K562 (cell line): ENCODE results near the gene YTHDC1. TPM values are rescaled to one million over a fixed set of nuclear protein-coding genes. Genes with fewer than 3 reads are reported as not detected.

Experiments
- EGR1 ChIP-seq: fragments of 450-650 bp; conservative IDR thresholded peaks from 2 replicates; pipeline ENCODE4 v1.6.1; 2017; ENCODE audit warnings: mild to moderate bottlenecking
- polyA plus RNA-seq, 8 experiments: library from polyadenylated mRNA; depleted of rRNA in 4 of 8; stranded (reverse) in 5 of 8; unstranded in 3 of 8; fragments of >200 nt; fragmentation: Nextera tagmentation in 2 of 8; fragmentation: Illumina TruSeq in 1 of 8; extraction: Ambion mirVana in 2 of 8; extraction: Trizol in 1 of 8; gene quantifications; 2 replicates each; pipeline versions ENCODE4 v1.2.1 to v1.2.3, GENCODE V29; 2011 to 2014; ENCODE audit warnings: inconsistent platforms in 1 of 8, missing spikeins in 1 of 8
- total RNA-seq, 7 experiments: library from RNA; depleted of rRNA in 6 of 7; stranded (reverse); fragments of >200 nt in 6 of 7; fragmentation: Illumina TruSeq in 2 of 7; extraction: Trizol in 2 of 7; gene quantifications; 2 replicates each; pipeline versions ENCODE4 v1.2.1 to v1.2.3, GENCODE V29; 2011 to 2021; ENCODE audit warnings: low replicate concordance in 1 of 7
- TF ChIP-seq, protein P1 (sequence below): sonication (generic); formaldehyde crosslinking; IDR thresholded peaks from 2 replicates; pipeline ENCODE4 v1.8.0; 2022; ENCODE audit warnings: mild to moderate bottlenecking, low read depth, missing genetic modification reagents
- TF ChIP-seq, protein P2 (sequence below): fragments of 450-650 bp; formaldehyde crosslinking; IDR thresholded peaks from 2 replicates; pipeline ENCODE4 v1.4.0; 2022; ENCODE audit warnings: missing genetic modification characterization
- TF ChIP-seq, protein P3 (sequence below), 2 experiments: fragments of 450-650 bp; IDR thresholded peaks; 2 replicates each; pipeline ENCODE4 v1.6.1; 2016
- TF ChIP-seq, protein P4 (sequence below): sonication (generic); formaldehyde crosslinking; IDR thresholded peaks from 2 replicates; pipeline ENCODE4 v1.8.0; 2022; ENCODE audit warnings: missing genetic modification reagents, mild to moderate bottlenecking, borderline replicate concordance

YTHDC1 gene
- total and polyA plus RNA-seq, 9 of the 15 experiments (the other 6 are each of a cell fraction or from before 2014, with no cell fraction given), result 9.8 to 65.4 (median 51.7) TPM

DNA sequence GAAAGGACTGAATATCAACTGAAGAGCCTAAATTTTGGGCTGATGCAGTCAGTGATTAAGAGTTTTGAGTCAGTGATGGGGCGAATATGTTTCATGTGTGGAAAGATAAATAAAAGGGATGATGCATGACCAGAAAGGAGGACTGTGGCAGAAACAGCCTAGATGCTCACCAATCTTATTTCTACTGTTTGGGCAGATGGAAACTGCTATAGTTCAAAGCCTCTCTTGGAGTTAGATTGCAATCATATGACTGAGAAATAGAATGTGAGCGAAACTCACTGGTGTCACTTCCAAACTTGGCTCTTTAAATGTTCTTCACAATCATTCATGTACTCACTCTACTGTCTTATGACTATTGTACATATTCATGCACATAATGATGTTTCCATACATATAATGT lies 35.4 kb upstream of the YTHDC1 start (continued):
- TF ChIP-seq, protein P1, sequence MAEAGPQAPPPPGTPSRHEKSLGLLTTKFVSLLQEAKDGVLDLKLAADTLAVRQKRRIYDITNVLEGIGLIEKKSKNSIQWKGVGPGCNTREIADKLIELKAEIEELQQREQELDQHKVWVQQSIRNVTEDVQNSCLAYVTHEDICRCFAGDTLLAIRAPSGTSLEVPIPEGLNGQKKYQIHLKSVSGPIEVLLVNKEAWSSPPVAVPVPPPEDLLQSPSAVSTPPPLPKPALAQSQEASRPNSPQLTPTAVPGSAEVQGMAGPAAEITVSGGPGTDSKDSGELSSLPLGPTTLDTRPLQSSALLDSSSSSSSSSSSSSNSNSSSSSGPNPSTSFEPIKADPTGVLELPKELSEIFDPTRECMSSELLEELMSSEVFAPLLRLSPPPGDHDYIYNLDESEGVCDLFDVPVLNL (CRISPR knock-in tag), result no peak
- TF ChIP-seq, protein P2, sequence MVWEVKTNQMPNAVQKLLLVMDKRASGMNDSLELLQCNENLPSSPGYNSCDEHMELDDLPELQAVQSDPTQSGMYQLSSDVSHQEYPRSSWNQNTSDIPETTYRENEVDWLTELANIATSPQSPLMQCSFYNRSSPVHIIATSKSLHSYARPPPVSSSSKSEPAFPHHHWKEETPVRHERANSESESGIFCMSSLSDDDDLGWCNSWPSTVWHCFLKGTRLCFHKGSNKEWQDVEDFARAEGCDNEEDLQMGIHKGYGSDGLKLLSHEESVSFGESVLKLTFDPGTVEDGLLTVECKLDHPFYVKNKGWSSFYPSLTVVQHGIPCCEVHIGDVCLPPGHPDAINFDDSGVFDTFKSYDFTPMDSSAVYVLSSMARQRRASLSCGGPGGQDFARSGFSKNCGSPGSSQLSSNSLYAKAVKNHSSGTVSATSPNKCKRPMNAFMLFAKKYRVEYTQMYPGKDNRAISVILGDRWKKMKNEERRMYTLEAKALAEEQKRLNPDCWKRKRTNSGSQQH (CRISPR knock-in tag), result no peak
- TF ChIP-seq, protein P3, sequence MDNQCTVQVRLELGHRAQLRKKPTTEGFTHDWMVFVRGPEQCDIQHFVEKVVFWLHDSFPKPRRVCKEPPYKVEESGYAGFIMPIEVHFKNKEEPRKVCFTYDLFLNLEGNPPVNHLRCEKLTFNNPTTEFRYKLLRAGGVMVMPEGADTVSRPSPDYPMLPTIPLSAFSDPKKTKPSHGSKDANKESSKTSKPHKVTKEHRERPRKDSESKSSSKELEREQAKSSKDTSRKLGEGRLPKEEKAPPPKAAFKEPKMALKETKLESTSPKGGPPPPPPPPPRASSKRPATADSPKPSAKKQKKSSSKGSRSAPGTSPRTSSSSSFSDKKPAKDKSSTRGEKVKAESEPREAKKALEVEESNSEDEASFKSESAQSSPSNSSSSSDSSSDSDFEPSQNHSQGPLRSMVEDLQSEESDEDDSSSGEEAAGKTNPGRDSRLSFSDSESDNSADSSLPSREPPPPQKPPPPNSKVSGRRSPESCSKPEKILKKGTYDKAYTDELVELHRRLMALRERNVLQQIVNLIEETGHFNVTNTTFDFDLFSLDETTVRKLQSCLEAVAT (IDR thresholded peaks at IDR 0.05), result no peak
- TF ChIP-seq, protein P4, sequence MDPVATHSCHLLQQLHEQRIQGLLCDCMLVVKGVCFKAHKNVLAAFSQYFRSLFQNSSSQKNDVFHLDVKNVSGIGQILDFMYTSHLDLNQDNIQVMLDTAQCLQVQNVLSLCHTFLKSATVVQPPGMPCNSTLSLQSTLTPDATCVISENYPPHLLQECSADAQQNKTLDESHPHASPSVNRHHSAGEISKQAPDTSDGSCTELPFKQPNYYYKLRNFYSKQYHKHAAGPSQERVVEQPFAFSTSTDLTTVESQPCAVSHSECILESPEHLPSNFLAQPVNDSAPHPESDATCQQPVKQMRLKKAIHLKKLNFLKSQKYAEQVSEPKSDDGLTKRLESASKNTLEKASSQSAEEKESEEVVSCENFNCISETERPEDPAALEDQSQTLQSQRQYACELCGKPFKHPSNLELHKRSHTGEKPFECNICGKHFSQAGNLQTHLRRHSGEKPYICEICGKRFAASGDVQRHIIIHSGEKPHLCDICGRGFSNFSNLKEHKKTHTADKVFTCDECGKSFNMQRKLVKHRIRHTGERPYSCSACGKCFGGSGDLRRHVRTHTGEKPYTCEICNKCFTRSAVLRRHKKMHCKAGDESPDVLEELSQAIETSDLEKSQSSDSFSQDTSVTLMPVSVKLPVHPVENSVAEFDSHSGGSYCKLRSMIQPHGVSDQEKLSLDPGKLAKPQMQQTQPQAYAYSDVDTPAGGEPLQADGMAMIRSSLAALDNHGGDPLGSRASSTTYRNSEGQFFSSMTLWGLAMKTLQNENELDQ, result no peak
- no peak for TF ChIP-seq EGR1
